GM18511 (cell line): ENCODE results near the gene AOX1.
"Not testable (repeated sequence)": the region's sequence is repeated elsewhere in the genome, so short reads cannot be mapped to it uniquely, and the experiment has no call there.

Experiments used
- ATAC-seq: cut with Tn5 transposase; IDR thresholded peaks from one replicate; pipeline ENCODE4 v1.9.1; 2021; ENCODE audit warnings: mild to moderate bottlenecking, moderate library complexity; ENCODE audit not compliant: unreplicated experiment

AOX1 gene

DNA sequence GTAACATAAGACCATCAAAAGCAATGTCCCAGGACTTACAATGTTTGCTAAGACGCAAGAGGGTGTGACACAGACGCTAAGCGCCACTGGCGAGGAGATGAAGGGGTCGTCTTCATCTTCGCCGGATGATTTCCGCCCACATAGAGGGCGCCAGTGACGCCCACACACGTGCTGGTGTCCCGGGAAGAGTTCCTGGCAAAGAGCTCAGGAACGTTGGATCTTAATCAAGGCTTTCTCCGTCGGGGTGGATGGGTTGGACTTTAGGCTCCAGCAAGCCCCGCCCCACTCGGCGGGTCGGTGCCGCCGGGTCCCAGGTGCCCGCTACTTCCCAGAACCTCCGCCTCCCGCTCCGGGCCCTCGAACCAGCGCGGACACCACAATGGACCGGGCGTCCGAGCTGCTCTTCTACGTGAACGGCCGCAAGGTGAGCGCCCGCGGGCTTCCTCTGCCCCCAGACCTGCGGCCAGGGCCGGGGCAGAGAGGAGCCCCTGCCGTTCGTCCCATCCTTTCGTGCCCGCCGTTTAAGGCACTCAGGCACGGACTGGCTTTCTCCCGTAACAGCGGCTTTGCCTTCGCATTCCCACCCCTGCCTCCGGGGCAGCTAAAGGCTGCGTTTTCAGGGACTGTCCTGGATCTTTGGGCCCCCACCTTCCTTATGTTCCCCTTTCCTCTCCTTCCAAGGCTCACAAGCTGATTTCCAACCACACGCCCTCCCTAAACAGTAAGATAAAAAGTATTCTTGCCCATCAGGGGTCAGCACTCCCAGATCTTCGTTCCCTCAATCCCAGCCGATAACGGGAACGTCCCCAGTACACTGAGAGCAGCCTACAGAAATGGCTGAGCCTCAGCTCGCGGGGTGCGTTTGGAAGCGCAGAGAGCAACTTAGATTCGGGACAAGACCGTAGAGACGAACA is at the start of gene AOX1:
TSS of gene AOX1 (plus strand) at position 285 of the 914 bp plus-strand sequence. CDS start at position 380, 95 bp downstream.
- peak; percentile 52 for ATAC-seq

DNA sequence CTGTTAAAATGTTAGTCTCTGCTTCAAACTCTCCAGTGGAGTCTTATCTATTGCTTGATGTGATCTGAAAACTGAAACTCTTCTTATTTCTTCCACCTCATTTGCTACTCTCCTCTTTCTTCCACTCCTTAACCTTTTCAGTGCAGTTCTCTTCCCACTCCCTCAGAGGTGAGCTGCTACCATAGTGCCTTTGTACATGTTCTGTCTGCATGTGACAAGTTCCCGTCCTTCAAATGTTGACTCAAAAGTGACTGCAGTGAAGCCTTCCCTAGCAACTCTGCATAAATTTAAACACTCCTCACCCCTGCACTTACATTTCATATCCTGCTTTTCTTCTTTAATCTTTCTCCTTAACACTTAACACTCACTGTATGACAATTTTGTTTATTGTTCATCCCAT is 47.7 kb upstream of the AOX1 start:
- ATAC-seq = no peak

DNA sequence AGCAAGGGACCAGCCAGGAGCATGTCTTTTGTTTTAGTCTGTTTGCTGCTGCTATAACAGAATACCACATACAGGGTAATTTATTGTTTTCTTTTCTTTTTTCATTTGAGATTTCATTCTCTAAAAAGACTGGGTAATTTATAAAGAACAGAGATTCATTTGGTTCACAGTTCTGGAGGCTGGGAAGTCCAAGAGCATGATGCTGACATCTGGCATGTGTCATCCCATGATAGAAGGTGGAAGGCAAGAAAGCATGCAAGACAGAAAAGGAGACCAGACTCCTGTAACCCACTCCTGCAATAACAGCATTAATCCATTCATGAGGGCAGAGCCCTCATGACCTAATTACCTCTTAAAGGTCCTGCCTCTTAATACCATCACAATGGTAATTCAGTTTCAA is 45.0 kb upstream of the AOX1 start:
- ATAC-seq = no peak

DNA sequence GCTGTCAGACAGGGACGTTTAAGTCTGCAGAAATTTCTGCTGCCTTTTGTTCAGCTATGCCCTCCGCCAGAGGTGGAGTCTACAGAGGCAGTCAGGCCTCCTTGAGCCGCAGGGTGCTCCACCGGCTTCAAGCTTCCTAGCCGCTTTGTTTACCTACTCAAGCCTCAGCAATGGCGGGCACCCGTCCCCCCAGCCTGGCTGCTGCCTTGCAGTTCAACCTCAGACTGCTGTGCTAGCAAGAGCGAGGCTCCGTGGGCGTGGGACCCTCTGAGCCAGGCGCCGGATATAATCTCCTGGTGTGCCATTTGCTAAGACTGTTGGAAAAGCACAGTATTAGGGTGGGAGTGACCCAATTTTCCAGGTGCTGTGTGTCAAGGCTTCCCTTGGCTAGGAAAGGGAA is 19.2 kb upstream of the AOX1 start:
- not testable (repeated sequence) for ATAC-seq

DNA sequence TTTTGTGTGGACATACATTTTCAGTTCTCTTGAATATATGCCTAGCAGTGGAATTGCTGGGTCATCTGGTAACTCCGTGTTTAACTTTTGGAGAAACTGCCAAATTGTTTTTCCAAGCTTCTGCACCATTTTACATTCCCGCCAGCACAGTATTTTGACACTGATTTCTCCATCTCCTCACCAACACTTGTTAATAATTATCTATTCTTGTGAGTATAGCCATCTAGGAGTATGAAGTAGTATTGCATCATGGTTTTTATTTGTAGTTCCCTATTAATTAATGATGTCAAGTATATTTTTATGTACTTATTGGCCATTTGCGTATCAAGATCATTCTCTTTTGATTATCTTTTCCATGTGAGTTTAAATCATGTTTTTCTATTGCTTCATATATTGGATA is 17.9 kb upstream of the AOX1 start:
- no peak for ATAC-seq

DNA sequence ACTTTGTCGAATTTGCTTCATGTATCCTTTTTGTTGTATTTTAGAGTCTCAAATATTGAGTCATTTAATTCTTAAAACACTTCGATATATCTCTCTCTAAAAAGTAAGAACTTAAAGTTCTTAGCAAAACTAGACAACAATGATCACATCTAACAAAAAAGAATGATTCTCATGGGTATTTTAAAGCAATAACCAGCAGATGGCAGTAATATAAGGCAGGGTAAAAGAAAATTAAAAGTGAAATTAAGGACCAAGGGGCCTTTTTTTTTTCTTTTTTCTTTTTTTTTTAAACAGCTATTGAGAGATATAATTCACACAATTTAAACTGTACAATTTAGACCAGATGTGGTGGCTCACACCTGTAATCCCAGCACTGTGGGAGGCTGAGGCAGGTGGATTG is 9.9 kb upstream of the AOX1 start:
- ATAC-seq = no peak

DNA sequence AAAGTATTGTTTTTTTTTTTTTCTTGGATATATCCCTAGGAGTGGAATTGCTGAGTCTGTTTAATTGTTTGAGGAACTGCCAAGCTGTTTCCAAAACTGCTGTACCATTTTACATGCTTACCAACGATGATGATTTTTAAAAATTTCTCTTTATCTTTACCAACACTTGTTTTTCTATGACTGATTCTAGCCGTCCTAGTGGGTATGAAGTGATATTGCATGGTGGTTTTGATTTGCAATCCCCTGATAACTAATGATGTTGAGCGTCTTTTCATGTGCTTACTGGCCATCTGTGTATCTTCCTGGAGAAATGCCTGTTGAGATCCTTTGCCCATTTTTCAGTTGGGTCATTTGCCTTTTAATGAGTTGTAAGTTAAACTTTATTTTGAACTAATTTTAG is 8.8 kb upstream of the AOX1 start:
- ATAC-seq = no peak

DNA sequence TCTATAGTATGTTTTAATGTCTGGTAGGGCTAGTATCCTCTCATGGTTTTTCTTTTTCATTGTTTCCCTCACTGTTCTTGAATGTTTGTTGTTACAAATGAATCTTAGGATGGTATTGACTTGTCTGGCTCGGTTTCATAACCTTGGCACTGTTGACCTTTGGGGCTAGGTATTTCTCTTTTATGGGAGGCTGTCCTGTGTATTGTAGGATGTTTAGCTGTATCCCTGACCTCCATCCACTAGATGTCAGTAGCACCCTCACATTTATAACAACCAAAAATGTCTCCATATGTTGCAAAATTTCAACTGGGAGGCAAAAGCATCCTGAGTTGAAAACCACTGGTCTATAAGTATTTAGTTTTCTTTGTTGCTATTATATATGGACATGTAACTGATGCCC is 7.0 kb upstream of the AOX1 start:
- ATAC-seq = no peak

DNA sequence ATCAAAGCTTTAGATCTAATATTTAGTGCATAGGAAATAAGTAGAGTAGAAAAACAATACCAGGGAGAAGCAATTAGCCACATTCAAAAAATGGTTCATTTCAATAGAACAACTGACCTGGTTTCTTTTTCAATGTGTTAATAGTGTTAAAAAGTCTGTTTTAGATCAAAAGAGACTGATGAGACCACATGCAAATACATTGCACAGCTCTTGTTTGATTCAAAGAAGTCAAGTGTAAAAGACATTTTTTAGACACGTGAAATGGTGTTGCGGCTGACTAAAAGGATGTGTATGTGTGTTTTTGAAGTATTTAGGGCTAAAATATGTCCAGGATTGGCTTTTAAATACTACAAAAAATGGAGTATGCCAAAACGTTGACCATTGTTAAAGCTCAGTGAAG is 1.2 kb upstream of the AOX1 start:
- no peak for ATAC-seq

DNA sequence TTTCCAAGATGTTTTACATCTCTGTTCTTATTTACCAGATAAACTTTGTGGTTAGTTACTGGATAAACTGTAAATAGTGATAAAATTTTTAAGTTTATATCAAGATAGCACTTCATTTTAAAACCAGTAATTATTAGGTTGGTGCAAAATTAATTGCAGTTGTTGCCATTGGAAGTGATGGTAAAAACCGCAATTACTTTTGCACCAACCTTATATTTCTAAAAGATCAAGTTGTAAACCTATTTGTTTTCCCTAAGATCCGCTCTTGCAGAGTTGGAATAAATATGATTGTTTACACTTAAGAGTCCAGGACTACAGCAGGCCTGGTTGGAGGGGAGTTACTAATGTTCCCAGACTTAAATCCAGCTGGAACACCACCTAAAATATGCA is 479 bp upstream of the AOX1 start:
- no peak for ATAC-seq

DNA sequence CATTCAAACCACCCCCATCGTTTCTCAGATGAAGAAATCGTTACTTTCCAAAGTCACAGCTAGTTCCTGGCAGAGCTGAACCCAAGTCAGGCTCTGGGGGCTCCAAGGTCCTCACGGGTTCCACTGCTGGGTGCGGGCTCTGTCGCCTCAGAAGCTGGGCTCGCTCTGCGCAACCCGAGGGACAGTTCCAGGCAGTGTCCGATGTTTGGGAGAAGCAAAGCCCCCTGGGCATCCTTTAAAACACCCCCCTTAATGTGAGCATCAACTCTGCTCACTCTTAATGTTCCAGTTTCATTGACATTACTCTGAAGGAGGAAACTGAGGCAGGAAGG is 796 bp downstream of the AOX1 start:
- ATAC-seq = no peak

DNA sequence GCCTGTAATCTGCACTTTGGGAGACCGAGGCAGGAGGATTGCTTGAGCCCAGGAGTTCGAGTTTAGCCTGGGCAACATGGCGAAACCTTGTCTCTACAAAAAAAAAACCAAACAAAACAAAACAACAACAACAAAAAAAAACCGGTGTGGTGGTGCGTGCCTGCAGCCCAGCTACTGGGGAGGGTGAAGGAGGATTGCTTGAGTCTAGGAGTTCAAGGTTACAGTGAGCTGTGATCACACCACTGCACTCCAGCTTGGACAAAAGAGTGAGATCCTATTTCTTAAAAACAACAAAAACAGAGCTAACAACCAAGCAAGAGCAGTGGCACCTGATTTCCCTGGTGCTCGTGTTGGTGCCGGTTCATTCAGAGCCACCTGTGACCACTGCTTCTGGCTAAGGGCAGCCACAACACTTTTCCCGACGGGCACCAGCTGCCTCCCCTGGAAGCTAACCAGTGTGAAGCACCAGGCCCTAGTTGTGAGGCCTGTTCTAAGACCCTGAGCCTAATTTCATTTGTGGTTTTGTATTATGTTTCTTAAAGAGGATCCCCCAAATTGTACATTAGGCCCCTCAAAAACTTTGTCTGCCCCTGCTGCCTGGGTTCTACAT is 1.3 kb downstream of the AOX1 start:
- ATAC-seq = no peak

DNA sequence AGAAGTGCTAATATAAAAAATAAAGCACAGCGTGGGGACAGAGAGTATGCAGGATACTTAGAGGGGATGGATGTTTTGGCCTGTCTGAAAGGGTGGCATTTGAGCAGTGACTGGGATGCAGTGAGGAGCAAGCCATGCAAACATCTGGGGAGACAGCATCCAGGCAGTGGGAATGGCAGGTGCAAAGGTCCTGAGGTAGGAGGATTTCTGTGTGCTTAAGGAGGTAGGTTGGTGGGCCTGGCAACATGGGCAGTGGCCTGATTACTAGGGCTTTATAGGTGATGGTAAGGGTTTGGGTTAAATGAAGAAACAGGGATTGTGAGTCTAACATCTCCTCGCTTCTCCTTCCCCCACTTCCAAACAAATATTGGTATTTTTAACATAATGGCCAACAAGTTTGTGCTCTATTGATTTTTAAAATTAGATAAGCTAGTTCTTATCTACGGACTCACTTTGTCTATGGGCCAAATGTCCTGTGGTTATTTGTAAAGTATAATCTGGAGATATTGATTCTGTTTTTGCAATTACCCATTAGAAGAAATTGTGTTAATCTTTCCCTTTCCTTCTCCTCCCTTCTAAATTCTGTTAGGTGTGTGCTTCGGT is 2.4 kb downstream of the AOX1 start:
- ATAC-seq = no peak

DNA sequence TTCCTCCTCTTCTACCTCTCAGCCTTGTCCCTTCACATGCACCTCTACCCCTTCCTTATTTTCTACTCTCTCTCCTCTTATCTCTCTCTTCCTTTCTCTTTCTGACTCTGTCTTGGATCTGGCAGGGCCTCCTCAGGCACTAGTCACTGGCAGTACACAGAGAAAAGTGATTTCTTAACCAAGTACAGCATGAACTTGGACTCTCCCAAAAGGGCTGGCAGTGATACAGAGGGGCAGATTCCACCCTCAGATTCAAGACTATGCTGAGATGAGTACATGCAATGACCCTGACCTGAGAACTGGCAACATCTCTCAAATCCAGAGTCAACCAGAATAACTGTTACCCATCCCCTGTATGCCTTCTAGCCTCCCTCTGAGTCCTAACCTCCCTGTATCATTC is 4.3 kb downstream of the AOX1 start:
- ATAC-seq = no peak

DNA sequence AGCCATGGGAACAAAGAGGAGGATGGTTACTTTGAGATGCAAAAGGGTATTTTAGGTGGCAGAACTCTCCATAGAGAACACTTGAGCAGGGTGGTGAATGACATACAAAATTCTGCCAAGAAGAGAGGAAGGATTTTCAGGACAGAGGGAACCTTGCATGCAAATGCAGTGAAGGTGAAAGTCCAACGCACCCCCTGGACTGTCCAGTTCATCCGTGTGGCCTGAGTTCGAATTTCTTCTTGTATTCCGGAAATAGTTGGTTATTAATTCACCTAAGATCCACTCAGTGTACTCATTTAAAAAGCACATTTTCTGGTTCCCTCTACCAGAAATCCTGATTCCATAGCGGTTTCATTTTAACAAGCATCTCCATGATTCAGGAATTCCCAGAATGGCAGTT is 5.5 kb downstream of the AOX1 start:
- ATAC-seq = no peak

DNA sequence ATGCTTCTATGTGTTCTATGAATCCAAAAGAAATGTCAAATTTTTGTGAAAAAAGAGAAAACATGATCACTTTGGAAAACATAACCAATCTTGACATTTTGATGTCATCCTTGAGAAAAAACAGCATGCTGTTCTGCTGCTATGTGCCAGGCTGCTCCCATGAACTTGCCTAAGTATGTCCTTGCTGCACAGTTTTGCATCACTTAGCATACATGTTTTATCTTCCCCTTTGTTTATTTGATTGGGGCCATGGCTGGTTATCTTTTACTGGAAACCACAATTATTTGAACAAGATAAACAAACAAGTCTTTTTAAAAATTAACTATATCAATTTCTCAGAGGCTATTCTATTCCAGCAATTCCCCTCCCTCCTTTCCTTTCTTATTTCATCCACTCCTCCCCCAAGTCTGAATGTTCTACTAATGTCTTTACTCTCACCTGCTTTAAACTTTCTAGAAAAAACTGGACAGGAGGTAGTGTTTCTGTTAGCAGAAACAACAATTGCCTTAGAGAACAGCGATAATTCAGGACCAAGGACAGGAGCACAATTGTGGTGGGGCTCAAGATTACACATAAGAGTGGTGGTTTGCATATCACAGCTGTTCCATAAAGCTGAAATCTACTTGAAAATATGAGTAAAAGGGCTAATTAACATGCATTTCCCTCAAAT is 6.7 kb downstream of the AOX1 start:
- ATAC-seq = no peak

DNA sequence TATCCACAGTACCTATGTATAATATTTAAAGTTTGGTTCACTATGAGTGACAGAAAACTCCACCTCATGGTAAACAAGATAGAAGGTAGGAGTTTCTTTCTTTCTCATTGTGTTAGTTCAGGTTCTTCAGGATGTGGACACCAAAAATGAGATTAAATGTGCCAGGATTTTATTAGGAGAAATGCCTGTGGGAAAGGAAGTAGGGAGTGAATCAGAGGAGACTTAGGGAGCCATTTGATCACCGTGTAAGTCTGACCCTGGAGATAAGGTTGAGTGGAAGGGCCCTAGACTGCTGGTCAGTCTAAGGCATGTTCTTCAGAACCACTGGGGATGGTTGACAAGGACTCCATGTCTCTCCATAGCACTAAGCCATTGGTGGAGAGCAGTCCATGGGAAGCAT is 8.1 kb downstream of the AOX1 start:
- no peak for ATAC-seq

DNA sequence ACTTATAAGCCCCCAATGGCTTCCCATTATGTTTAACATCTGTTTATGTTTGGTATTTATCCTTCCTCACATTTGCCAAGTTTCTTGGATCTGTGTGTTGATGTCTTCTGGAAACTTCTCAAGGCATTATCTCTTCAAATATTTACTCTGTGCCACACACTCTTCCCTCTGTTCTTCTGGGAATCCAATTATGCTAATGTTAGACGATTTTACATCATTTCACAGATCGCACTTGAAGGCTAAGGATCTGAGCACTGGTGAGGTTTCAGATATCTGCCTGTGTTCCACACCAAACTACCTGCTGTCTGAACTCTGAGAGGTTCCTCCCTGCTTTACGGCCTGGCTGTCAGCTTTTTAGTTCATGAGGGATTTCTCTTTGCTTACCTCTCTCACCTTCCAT is 10.1 kb downstream of the AOX1 start:
- ATAC-seq = no peak

DNA sequence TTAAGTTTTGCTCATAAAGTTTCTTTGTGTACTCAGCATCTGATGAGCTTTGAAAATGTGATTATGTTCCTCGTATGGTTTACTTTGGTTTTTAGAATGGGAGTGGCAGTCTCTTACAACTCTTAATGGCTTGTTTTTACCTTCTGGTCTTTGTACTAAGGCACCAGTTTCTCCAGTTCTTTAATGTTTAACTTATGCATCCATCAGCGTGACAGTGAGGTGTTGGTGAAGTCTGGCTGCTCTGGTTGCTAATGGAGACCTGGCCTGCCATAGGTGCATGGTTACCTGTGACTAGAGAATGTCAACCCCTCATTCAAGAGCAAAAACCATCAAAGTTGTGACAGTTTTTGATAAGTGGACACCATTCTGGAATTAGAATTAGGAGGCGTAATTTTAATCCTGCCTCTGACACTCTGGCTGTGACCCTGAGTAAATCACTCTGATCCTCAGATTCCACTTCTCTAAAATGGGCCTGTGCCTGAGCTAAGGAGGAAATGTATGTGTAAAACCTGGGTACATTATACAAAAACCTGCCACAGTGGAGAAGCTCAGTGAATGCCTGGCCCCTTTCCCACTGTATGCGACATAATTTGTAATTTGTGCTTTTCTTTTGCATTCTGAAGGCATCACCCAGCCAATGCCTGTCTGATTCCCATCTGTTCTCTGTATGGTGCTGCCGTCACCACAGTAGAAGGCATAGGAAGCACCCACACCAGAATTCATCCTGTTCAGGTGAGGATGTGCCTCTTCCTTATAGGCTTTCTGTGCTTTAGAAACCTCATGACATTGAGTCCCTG is 11.2 kb downstream of the AOX1 start:
- ATAC-seq = no peak

DNA sequence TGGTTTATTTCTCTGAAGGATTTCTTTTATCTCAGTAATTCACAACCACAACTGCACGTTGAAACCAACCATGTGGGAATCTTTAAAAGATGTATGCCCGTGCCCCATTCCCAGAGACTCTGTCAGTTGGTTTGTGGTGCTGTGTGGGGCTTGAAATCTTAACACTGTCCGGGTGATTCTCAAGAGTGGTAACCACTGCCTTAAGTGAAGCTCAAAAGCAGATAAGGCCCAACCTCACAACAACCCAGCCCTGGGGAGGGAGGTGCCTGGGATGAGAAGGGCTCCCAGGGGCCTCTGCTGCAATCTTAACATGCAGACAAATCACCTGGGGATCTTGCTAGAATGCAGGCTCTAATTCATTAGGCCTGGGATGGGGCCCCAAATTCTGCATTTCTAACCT is 13.4 kb downstream of the AOX1 start:
- ATAC-seq = no peak
